HepG2 (cell line): ENCODE measurements around the gene MASP2. TPM values are rescaled to one million over a fixed set of nuclear protein-coding genes. Genes with fewer than 3 reads are reported as not detected.

ENCODE experiments used
- AHR ChIP-seq: IDR thresholded peaks from 2 replicates; pipeline ENCODE4 v1.6.1; 2018; ENCODE audit warnings: missing genetic modification reagents, missing compliant biosample characterization
- GTF2F1 ChIP-seq: fragments of 150-350 bp; IDR thresholded peaks from 2 replicates; pipeline ENCODE4 v1.6.1; 2014; ENCODE audit warnings: low read length
- MBD4 ChIP-seq: IDR thresholded peaks from 2 replicates; pipeline ENCODE4 v1.6.1; 2012; ENCODE audit warnings: low read length, inconsistent platforms, borderline replicate concordance
- MIXL1 ChIP-seq: IDR thresholded peaks from 2 replicates; pipeline ENCODE4 v1.6.1; 2016
- RARA ChIP-seq: IDR thresholded peaks from 2 replicates; pipeline ENCODE4 v1.6.1; 2016; ENCODE audit warnings: missing genetic modification reagents, missing compliant biosample characterization
- REPIN1 ChIP-seq: sonication (generic); formaldehyde crosslinking; IDR thresholded peaks from 2 replicates; pipeline ENCODE4 v1.8.0; 2022; ENCODE audit warnings: missing genetic modification reagents, low read depth, mild to moderate bottlenecking, borderline replicate concordance
- SALL2 ChIP-seq: sonication (generic); formaldehyde crosslinking; IDR thresholded peaks from 2 replicates; pipeline ENCODE4 v1.8.1; 2023; ENCODE audit warnings: mild to moderate bottlenecking, missing genetic modification reagents, inconsistent platforms
- SCMH1 ChIP-seq: sonication (generic); formaldehyde crosslinking; IDR thresholded peaks from 2 replicates; pipeline ENCODE4 v1.9.0; 2021; ENCODE audit warnings: missing genetic modification reagents, mild to moderate bottlenecking, borderline replicate concordance
- SP2 ChIP-seq: sonication (generic); formaldehyde crosslinking; IDR thresholded peaks from 2 replicates; pipeline ENCODE4 v1.5.1; 2020; ENCODE audit warnings: mild to moderate bottlenecking, missing genetic modification reagents
- SYNCRIP ChIP-seq: fragments of 200-400 bp; formaldehyde crosslinking; IDR thresholded peaks from 2 replicates; pipeline ENCODE4 v1.6.1; 2018; ENCODE audit warnings: mild to moderate bottlenecking, low read depth, low read length; ENCODE audit not compliant: insufficient read depth
- ZKSCAN8 ChIP-seq: IDR thresholded peaks from 2 replicates; pipeline ENCODE4 v1.6.1; 2016; ENCODE audit warnings: borderline replicate concordance, missing genetic modification reagents, missing compliant biosample characterization
- ZNF12 ChIP-seq: sonication (generic); formaldehyde crosslinking; IDR thresholded peaks from 2 replicates; pipeline ENCODE4 v1.5.0; 2020; ENCODE audit warnings: missing genetic modification reagents
- ZNF124 ChIP-seq: sonication (generic); formaldehyde crosslinking; IDR thresholded peaks from 2 replicates; pipeline ENCODE4 v1.4.0; 2020; ENCODE audit warnings: missing genetic modification reagents
- ZNF614 ChIP-seq: IDR thresholded peaks from 2 replicates; pipeline ENCODE4 v1.6.1; 2018; ENCODE audit warnings: missing biosample characterization, missing genetic modification reagents, inconsistent platforms, borderline replicate concordance
- polyA plus RNA-seq, 8 experiments: library from polyadenylated mRNA; depleted of rRNA in 3 of 8; stranded (reverse) in 7 of 8; unstranded in 1 of 8; fragments of >200 nt; fragmentation: Illumina TruSeq in 4 of 8; extraction: Trizol in 4 of 8; gene quantifications; 2 replicates each; pipeline versions ENCODE4 v1.2.1 to v1.2.3, GENCODE V29; 2011 to 2016; ENCODE audit warnings: low read depth in 4 of 8, missing spikeins in 1 of 8, mixed read lengths in 1 of 8; ENCODE audit not compliant: insufficient read depth in 1 of 8
- total RNA-seq, 5 experiments: library from RNA; depleted of rRNA; stranded (reverse); fragments of >200 nt; fragmentation: Illumina TruSeq; extraction: Trizol; gene quantifications; 2 replicates each; pipeline ENCODE4 v1.2.3, GENCODE V29; 2016; ENCODE audit warnings: low read depth in 1 of 5
- TF ChIP-seq, protein P1 (sequence below): sonication (generic); formaldehyde crosslinking; IDR thresholded peaks from 2 replicates; pipeline ENCODE4 v1.4.0; 2020; ENCODE audit warnings: low read depth, missing genetic modification reagents
- TF ChIP-seq, protein P2 (sequence below): sonication (generic); formaldehyde crosslinking; IDR thresholded peaks from 2 replicates; pipeline ENCODE4 v1.5.0; 2020; ENCODE audit warnings: mild to moderate bottlenecking, missing genetic modification reagents
- TF ChIP-seq, protein P3 (sequence below): sonication (generic); formaldehyde crosslinking; IDR thresholded peaks from 2 replicates; pipeline ENCODE4 v1.5.0; 2020; ENCODE audit warnings: missing genetic modification reagents
- TF ChIP-seq, protein P4 (sequence below): IDR thresholded peaks from 2 replicates; pipeline ENCODE4 v1.6.1; 2016
- TF ChIP-seq, protein P5 (sequence below): fragments of 450-650 bp; IDR thresholded peaks from 2 replicates; pipeline ENCODE4 v1.6.1; 2016

The MASP2 gene
- total and polyA plus RNA-seq, 2 of the 13 experiments (the other 11 are each of a cell fraction or from before 2014, with no cell fraction given): 7.1 to 11.8 TPM

DNA sequence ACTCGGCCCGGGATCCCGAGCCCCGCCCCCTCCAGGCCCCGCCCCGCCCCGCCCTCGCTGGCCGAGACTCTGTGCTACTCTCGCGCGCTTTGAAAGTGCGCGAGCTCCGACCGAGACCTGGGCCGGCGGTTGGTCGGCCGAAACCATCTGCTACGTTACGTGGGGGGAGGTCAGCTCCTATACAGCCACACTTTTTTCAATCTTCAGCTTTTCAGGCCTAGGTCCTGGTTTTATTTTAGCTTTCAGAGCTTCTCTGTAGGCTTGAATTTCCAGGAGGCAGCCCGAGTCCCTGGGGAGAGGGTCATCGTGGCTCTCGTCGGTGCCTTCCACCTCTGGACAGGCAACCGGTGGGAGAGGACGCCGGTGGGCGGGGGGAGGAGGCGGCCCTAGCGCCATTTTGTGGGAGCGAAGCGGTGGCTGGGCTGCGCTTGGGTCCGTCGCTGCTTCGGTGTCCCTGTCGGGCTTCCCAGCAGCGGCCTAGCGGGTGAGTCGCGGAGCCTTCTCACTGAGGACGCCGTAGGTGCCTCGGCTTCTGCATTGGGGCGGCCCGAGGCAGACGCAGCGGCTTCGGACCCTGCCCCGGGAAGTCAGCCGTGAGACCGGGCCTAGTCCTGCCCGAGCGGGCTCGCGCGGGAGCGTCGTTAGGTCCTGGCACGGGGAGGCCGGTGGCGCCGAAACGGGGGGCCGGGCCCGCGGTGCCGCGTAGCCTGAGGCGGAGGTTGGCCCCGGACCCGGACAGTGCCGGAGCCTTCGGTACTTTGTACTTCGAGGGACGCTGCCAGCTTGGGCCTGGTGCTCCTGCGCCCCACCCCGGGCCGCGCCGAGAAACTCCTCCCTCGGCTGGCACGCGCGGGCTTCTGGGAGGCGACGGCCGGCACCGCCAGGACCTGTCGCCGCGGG is 34.5 kb downstream of the MASP2 start, which contains the start of gene TARDBP (continued):
- TF ChIP-seq, protein P1, sequence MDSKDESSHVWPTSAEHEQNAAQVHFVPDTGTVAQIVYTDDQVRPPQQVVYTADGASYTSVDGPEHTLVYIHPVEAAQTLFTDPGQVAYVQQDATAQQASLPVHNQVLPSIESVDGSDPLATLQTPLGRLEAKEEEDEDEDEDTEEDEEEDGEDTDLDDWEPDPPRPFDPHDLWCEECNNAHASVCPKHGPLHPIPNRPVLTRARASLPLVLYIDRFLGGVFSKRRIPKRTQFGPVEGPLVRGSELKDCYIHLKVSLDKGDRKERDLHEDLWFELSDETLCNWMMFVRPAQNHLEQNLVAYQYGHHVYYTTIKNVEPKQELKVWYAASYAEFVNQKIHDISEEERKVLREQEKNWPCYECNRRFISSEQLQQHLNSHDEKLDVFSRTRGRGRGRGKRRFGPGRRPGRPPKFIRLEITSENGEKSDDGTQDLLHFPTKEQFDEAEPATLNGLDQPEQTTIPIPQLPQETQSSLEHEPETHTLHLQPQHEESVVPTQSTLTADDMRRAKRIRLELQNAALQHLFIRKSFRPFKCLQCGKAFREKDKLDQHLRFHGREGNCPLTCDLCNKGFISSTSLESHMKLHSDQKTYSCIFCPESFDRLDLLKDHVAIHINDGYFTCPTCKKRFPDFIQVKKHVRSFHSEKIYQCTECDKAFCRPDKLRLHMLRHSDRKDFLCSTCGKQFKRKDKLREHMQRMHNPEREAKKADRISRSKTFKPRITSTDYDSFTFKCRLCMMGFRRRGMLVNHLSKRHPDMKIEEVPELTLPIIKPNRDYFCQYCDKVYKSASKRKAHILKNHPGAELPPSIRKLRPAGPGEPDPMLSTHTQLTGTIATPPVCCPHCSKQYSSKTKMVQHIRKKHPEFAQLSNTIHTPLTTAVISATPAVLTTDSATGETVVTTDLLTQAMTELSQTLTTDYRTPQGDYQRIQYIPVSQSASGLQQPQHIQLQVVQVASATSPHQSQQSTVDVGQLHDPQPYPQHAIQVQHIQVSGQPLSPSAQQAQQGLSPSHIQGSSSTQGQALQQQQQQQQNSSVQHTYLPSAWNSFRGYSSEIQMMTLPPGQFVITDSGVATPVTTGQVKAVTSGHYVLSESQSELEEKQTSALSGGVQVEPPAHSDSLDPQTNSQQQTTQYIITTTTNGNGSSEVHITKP (CRISPR knock-in tag): peak; percentile 99
- TF ChIP-seq MIXL1 (CRISPR knock-in tag) (peak; percentile 50; the same call in 1 of the 2 replicates), REPIN1 (peak; percentile 49; the same call in 1 of the 2 replicates), SALL2 (peak; percentile 90; the same call in 1 of the 2 replicates), AHR (CRISPR knock-in tag) (peak; percentile 55; the same call in 1 of the 2 replicates), ZNF614 (CRISPR knock-in tag) (no peak), MBD4 (no peak), ZKSCAN8 (CRISPR knock-in tag) (peak; percentile 21; the same call in 1 of the 2 replicates), SYNCRIP (no peak), RARA (CRISPR knock-in tag) (no peak; the same call in 1 of the 2 replicates), SCMH1 (CRISPR knock-in tag) (no peak), GTF2F1 (no peak), ZNF12 (CRISPR knock-in tag) (peak; percentile 50), SP2 (CRISPR knock-in tag) (peak; percentile 41; the same call in 1 of the 2 replicates), ZNF124 (CRISPR knock-in tag) (peak; percentile 68; the same call in 1 of the 2 replicates)
- TF ChIP-seq, protein P2, sequence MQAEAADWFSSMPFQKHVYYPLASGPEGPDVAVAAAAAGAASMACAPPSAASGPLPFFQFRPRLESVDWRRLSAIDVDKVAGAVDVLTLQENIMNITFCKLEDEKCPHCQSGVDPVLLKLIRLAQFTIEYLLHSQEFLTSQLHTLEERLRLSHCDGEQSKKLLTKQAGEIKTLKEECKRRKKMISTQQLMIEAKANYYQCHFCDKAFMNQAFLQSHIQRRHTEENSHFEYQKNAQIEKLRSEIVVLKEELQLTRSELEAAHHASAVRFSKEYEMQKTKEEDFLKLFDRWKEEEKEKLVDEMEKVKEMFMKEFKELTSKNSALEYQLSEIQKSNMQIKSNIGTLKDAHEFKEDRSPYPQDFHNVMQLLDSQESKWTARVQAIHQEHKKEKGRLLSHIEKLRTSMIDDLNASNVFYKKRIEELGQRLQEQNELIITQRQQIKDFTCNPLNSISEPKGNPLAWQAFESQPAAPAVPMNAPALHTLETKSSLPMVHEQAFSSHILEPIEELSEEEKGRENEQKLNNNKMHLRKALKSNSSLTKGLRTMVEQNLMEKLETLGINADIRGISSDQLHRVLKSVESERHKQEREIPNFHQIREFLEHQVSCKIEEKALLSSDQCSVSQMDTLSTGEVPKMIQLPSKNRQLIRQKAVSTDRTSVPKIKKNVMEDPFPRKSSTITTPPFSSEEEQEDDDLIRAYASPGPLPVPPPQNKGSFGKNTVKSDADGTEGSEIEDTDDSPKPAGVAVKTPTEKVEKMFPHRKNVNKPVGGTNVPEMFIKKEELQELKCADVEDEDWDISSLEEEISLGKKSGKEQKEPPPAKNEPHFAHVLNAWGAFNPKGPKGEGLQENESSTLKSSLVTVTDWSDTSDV: no peak
- TF ChIP-seq, protein P3, sequence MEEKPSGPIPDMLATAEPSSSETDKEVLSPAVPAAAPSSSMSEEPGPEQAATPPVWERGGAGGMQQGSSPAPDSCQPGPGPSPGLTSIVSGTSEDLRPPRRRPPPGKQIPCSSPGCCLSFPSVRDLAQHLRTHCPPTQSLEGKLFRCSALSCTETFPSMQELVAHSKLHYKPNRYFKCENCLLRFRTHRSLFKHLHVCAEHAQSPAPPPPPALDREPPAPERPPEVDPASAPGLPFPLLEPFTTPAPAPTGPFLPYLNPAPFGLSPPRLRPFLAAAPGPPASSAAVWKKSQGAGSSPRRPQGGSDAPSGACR (CRISPR knock-in tag): peak; percentile 77; the same call in 1 of the 2 replicates
- TF ChIP-seq, protein P4, sequence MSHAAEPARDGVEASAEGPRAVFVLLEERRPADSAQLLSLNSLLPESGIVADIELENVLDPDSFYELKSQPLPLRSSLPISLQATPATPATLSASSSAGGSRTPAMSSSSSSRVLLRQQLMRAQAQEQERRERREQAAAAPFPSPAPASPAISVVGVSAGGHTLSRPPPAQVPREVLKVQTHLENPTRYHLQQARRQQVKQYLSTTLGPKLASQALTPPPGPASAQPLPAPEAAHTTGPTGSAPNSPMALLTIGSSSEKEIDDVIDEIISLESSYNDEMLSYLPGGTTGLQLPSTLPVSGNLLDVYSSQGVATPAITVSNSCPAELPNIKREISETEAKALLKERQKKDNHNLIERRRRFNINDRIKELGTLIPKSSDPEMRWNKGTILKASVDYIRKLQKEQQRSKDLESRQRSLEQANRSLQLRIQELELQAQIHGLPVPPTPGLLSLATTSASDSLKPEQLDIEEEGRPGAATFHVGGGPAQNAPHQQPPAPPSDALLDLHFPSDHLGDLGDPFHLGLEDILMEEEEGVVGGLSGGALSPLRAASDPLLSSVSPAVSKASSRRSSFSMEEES: peak; percentile 50; the same call in 1 of the 2 replicates
- TF ChIP-seq, protein P5, sequence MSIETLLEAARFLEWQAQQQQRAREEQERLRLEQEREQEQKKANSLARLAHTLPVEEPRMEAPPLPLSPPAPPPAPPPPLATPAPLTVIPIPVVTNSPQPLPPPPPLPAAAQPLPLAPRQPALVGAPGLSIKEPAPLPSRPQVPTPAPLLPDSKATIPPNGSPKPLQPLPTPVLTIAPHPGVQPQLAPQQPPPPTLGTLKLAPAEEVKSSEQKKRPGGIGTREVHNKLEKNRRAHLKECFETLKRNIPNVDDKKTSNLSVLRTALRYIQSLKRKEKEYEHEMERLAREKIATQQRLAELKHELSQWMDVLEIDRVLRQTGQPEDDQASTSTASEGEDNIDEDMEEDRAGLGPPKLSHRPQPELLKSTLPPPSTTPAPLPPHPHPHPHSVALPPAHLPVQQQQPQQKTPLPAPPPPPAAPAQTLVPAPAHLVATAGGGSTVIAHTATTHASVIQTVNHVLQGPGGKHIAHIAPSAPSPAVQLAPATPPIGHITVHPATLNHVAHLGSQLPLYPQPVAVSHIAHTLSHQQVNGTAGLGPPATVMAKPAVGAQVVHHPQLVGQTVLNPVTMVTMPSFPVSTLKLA: no peak
